Ishikawa (cell line): ENCODE data around the gene NPFFR1.

Source experiments
- EGR1 ChIP-seq: IDR thresholded peaks from 2 replicates; pipeline ENCODE4 v1.6.1; 2012
- RAD21 ChIP-seq: IDR thresholded peaks from 2 replicates; pipeline ENCODE4 v1.6.1; 2012; ENCODE audit warnings: low read depth
- YY1 ChIP-seq: IDR thresholded peaks from 2 replicates; pipeline ENCODE4 v1.6.1; 2012; ENCODE audit warnings: low read depth
- TF ChIP-seq, protein P1 (sequence below): IDR thresholded peaks from 2 replicates; pipeline ENCODE4 v1.6.1; 2012; ENCODE audit warnings: low read depth, mild to moderate bottlenecking

DNA sequence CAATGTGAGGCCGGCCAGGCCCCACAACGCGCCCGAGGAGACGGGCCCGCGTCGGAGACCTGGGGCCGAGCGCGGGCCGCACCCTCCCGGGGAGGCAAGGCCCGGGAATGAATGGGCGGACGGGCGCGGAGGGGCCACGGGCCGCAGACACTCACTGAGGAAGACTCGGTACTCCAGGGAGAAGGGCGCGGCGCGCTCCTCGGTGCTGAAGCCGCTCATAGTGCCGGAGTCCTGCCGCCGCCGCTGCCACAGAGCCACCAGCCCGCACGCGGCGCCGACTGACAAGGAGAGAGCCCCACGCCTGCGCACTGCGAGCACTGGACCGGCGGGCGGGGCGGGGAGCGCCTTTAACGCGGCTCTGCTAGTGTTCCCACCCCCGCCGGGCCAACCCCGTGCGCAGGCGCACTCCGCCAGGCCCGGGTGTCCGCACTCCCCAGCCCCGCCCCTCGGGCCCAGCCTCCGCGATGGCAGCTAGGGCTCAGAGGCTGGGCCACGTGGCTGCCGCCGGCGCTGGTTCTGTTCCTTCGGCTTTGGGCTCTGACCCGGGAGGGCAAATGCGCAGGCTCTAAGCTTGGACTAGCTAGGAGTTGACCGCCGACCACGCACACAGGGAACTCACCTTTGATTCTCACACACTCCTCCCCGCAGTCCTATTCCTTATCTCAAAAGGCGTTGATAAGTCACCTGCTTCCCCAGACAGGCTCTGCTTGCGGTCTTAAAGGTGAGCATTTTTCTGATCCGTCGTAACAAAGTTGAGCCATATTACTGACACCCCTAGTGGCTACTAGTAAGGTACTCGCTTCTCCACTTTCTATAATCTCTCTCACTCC, 50.5 kb downstream of the NPFFR1 start, which contains the start of gene PPA1:
- TF ChIP-seq YY1 (peak; percentile 73), EGR1 (peak; percentile 26), RAD21 (no peak)
- TF ChIP-seq, protein P1, sequence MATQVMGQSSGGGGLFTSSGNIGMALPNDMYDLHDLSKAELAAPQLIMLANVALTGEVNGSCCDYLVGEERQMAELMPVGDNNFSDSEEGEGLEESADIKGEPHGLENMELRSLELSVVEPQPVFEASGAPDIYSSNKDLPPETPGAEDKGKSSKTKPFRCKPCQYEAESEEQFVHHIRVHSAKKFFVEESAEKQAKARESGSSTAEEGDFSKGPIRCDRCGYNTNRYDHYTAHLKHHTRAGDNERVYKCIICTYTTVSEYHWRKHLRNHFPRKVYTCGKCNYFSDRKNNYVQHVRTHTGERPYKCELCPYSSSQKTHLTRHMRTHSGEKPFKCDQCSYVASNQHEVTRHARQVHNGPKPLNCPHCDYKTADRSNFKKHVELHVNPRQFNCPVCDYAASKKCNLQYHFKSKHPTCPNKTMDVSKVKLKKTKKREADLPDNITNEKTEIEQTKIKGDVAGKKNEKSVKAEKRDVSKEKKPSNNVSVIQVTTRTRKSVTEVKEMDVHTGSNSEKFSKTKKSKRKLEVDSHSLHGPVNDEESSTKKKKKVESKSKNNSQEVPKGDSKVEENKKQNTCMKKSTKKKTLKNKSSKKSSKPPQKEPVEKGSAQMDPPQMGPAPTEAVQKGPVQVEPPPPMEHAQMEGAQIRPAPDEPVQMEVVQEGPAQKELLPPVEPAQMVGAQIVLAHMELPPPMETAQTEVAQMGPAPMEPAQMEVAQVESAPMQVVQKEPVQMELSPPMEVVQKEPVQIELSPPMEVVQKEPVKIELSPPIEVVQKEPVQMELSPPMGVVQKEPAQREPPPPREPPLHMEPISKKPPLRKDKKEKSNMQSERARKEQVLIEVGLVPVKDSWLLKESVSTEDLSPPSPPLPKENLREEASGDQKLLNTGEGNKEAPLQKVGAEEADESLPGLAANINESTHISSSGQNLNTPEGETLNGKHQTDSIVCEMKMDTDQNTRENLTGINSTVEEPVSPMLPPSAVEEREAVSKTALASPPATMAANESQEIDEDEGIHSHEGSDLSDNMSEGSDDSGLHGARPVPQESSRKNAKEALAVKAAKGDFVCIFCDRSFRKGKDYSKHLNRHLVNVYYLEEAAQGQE = no peak
